Bladder microvascular endothelial cell (primary cell): ENCODE measurements around the gene DNAI4. TPM values are rescaled to one million over a fixed set of nuclear protein-coding genes. Genes with fewer than 3 reads are reported as not detected.

Source experiments
- total RNA-seq: library from RNA; depleted of rRNA; stranded (reverse); fragments of >200 nt; gene quantifications from 2 replicates; pipeline ENCODE4 v1.2.3, GENCODE V29; 2014

Gene DNAI4, protein sequence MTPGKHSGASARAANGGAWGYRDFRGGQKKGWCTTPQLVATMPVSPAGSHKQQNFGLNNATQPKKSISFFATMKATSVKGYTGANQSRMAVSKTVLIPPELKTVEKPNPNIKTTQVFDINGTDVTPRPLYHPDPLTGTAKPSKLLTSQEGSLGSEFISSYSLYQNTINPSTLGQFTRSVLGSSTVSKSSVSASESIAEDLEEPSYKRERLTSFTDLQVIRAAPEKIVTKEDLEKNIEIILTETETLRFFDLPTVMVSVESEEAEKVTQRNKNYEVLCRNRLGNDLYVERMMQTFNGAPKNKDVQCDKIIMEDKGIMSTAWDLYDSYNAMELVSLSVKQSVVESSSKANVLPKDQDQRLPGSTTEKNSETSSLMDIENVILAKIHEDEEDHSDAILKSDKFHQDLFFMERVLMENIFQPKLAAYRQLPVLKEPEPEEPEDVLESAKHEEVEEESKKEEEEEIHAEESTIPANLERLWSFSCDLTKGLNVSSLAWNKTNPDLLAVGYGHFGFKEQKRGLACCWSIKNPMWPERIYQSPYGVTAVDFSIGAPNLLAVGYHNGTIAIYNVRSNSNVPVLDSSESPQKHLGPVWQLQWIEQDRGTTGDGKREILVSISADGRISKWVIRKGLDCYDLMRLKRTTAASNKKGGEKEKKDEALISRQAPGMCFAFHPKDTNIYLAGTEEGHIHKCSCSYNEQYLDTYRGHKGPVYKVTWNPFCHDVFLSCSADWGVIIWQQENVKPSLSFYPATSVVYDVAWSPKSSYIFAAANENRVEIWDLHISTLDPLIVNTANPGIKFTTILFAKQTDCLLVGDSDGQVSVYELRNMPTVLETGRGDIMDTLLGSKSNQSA
- total RNA-seq, result 2.6 and 3.4 TPM in 2 replicates

DNA sequence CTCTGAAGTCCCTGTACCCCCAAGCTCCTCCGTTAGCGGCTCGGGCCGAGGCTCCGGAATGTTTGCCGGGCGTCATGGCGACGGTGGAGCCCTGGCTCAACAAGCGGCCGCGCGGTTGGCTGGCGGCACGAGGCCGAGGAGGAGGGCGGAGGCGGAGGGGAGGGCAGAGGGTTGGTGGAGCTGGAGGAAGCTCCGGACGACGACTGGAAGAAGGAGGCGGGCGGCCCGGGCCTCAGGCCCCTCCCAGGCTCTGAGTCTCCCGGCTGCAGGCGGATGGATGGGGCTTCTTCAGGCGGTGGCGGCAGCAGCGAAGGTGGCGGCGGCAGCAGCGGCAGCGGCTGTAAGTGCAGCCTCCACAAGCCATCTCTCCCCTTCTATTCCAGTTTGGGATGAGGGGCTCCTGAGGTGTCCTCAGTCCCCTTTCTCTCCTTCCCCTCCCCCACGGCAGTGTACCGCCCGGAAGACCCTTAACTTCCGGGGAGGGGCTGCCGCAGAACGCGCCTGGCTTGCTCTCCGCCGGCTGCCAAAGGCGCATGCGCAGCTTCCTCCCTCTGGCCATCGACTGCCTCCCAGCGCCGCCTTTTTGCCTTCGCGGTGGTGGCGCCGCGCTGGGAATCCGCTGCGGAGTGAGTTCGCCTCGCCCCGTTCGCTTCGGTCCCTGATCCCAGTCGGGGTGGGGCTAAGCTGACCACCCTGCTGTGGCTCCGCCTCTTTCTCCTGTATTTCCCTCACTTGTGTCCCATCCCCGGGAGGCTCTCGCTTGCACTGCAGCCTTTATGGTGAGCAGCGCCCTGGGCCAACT is at the start of gene DNAI4, which contains the start of gene MIER1:
Gene DNAI4 (minus strand): TSS at position 101 of the 802 bp plus-strand sequence. CDS start 25 bp downstream, at position 76.
Gene MIER1 (plus strand): TSS at position 235 of the 802 bp plus-strand sequence. CDS start 39 bp downstream, at position 274.

Other genes with a start within 250 kb of the DNAI4 start
- gene DYNLT5, start 172.4 kb downstream of the DNAI4 start, total RNA-seq, result 2.9 and 3.1 TPM in 2 replicates
- gene INSL5, start 123.6 kb downstream of the DNAI4 start, total RNA-seq, result not detected in 2 replicates
- gene MIER1, start 134 bp upstream of the DNAI4 start, total RNA-seq, result 16.5 and 34.7 TPM in 2 replicates
- gene SLC35D1, start 129.3 kb upstream of the DNAI4 start, total RNA-seq, result 2.6 and 6.9 TPM in 2 replicates
- gene C1orf141, start 210.1 kb upstream of the DNAI4 start, total RNA-seq, result not detected in 2 replicates
- gene IL23R, start 241.6 kb upstream of the DNAI4 start, total RNA-seq, result not detected in 2 replicates